Omental fat pad (tissue), 4 donors: ENCODE data around the gene SUPT3H. TPM values are rescaled to one million over a fixed set of nuclear protein-coding genes. Genes with fewer than 3 reads are reported as not detected.

Experiments used
- ATAC-seq: fragments of 150-250 bp; one replicate; pipeline ENCODE4 v1.9.1; 2016; ENCODE audit warnings: mild to moderate bottlenecking, moderate library complexity; ENCODE audit not compliant: low FRiP score
- DNase-seq: peaks from one replicate; pipeline ENCODE4 v3.0.0-alpha.2; 2019; ENCODE audit warnings: low spot score
- total RNA-seq, 4 donors: library from RNA; depleted of rRNA; stranded (reverse); fragments of >200 nt; gene quantifications; one replicate each; pipeline ENCODE4 v1.1.0, GENCODE V29; 2016
- TF ChIP-seq, protein P1 (sequence below), 3 donors: fragments of 450-650 bp; IDR thresholded peaks; one replicate each; pipeline ENCODE4 v1.5.1; 2016 to 2017; ENCODE audit warnings: antibody characterized with exemption in 3 of 3, mild to moderate bottlenecking in 3 of 3, moderate library complexity in 2 of 3

SUPT3H gene
- total RNA-seq, 4 donors from 2014 or later, result 2.2 to 8.4 (median 5.2) TPM

DNA sequence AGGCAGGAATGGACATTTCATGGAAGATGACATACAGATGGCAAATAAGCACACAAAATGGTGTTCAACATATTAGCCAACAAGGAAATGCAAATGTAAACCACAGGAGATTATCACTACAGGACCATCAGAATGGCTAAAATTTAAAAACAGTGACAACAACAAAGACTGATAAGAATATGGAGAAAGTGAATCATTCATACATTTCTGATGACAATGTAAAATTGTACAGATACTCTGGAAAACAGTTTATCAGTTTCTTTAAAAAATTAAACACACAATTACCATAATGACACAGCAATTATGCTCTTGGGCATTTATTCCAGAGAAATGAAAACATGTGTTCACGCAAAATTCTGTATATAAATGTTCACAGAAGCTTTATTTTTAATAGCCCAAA lies 155.4 kb downstream of the SUPT3H start:
- DNase-seq, result no peak

DNA sequence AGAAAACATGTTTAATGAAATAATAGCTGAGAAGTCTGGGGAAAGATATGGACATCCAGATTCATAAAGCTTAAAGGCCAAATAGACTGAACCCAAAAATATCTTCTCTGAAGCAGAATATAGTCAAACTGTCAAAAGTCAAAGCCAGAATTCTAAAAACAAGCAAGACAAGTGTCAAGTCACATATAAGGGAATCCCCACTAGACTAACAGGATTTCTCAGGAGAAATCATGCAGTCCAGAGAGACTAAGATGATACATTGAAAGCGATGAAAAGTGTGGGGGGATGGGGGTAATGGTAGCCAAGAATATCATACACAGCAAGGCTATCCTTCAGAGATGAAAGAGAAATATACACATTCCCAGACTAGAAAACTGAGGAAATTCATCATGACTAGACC lies 162.0 kb downstream of the SUPT3H start:
- DNase-seq, result no peak
- TF ChIP-seq, protein P1, sequence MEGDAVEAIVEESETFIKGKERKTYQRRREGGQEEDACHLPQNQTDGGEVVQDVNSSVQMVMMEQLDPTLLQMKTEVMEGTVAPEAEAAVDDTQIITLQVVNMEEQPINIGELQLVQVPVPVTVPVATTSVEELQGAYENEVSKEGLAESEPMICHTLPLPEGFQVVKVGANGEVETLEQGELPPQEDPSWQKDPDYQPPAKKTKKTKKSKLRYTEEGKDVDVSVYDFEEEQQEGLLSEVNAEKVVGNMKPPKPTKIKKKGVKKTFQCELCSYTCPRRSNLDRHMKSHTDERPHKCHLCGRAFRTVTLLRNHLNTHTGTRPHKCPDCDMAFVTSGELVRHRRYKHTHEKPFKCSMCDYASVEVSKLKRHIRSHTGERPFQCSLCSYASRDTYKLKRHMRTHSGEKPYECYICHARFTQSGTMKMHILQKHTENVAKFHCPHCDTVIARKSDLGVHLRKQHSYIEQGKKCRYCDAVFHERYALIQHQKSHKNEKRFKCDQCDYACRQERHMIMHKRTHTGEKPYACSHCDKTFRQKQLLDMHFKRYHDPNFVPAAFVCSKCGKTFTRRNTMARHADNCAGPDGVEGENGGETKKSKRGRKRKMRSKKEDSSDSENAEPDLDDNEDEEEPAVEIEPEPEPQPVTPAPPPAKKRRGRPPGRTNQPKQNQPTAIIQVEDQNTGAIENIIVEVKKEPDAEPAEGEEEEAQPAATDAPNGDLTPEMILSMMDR (IDR thresholded peaks at IDR 0.05), result no peak
- no peak for ATAC-seq

More for the DNA sequence above, 155.4 kb downstream of the SUPT3H start:
- TF ChIP-seq, protein P1 (IDR thresholded peaks at IDR 0.05), result no peak
- ATAC-seq, result no peak

DNA sequence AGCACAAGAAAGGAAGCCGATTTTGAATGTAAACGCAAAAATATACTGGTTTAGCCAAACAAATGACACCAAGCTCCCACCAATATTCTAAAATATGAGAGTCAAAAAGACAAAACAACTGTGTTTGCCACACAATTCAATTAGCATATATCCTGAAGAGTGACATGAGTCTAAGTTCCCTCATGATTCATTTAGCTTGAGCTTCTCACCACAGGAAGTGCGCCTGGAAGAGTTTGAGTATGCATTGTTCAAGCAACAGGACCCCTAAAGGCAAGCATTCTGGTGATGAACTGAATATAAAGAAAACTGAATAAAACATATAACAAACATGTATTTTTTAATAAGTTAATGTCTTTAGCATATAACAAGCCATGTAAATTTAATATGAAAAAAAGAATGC lies 164.8 kb downstream of the SUPT3H start:
- TF ChIP-seq, protein P1 (IDR thresholded peaks at IDR 0.05), result no peak
- no peak for ATAC-seq
- no peak for DNase-seq

DNA sequence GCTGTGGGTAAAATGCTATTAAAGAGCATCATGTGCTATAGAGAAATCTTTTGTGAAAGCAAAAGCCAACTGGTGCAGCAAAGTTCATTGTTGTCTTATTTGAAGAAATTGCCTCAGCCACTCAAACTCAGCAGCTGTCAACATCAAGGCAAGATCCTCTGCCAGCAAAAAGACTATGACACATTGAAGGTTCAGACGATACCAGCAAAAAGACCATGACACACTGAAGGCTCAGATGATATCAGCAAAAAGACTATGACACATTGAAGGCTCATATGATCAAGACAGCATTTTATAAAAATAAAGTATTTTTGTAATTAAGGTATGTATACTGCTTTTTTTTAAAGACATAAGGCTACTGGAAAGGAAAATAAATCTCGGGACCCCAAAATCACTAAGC lies 168.0 kb downstream of the SUPT3H start:
- no peak for ATAC-seq
- TF ChIP-seq, protein P1 (IDR thresholded peaks at IDR 0.05), result no peak
- DNase-seq, result no peak

DNA sequence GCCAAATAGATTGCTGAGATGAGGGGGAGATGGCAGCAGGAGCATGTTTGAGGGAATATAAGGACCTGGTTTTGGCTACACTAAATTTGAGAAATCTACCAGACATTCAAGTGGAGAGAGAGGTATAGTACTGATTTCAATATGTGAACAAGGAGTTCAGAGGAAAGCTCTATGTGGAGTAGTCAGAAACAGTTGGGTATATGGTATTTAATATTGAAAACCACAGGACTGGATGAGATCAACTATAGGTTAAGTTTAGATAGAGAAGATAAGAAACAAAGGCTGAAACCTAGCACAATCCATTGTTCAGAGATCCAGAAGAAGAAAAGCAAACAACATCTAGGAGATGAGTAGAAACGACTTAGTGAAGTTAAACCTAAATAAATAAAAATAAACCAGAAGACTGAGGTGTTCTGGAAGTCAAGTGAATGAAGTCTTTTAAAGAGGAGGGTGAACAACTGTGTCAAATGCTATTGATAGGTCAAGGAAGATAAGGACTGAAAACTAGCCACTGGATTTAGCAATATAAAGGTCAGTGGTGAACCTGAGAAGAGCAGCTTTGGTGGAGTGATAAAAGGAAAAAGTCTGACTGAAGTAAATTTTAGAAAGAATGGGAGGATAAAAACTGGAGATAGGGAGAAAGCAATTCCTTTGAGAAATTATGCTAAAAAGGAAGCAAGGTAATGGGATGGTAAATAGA lies 170.8 kb downstream of the SUPT3H start:
- TF ChIP-seq, protein P1 (IDR thresholded peaks at IDR 0.05), result no peak
- no peak for ATAC-seq
- DNase-seq, result no peak

DNA sequence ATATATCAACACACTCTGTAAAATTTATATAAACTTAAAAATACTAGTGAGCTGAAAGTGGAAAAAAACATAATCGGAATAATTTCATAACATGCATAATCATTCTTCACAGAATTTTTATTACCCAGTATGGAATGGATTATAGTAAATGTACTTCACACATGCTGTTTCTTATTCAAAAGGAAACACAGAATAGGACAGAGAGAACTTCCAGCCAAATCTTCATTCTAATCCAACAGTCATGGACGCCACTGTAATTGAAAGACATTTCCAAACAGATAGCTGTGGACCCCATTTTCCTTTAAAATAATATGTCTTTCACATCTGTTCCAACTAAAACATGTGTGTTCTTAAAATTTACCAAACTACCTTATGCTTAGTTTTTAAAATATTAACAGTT lies 176.2 kb downstream of the SUPT3H start:
- DNase-seq, result no peak
- ATAC-seq, result no peak
- TF ChIP-seq, protein P1 (IDR thresholded peaks at IDR 0.05), result no peak

DNA sequence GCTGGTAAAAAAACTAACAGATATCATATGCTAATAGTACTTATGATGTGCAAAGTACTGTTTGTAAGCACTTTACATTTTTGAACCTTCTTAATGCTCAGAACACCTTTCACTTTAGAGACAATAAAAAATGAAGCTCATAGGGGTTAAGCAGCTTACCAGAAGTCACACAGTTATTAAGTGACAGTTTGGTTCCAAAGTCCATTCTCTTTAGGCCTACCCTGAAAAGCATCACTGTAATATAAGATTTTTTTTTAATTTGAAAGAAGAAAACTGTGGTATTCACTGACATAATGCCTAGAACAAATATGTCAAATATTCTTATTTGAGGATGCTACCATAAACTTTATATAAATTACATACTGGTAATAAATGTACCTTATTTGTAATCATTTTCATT lies 177.2 kb downstream of the SUPT3H start:
- ATAC-seq (no peak), DNase-seq (no peak)
- TF ChIP-seq, protein P1 (IDR thresholded peaks at IDR 0.05), result no peak
